Measurements from ENCODE around the gene EVA1A.

- no peak for TF ChIP-seq CTCF (IDR thresholded peaks at IDR 0.05; ENCODE audit: insufficient read depth, low read length, poor library complexity, severe bottlenecking)
- no peak for TF ChIP-seq EZH2phosphoT487 (conservative IDR thresholded peaks at IDR 0.05; ENCODE audit: low read length)
Observed at GRCh38 chr2:75494137-75494769, 66.5 kb downstream of the EVA1A start.
